Ishikawa (cell line): ENCODE measurements around the gene WNT4.

Experiments
- CEBPB ChIP-seq: IDR thresholded peaks from 2 replicates; pipeline ENCODE4 v1.6.1; 2012
- CREB1 ChIP-seq: IDR thresholded peaks from 2 replicates; pipeline ENCODE4 v1.6.1; 2012; ENCODE audit warnings: low read depth
- EGR1 ChIP-seq: IDR thresholded peaks from 2 replicates; pipeline ENCODE4 v1.6.1; 2012
- EP300 ChIP-seq: IDR thresholded peaks from 2 replicates; pipeline ENCODE4 v1.6.1; 2012; ENCODE audit warnings: borderline replicate concordance
- FOXM1 ChIP-seq: IDR thresholded peaks from 2 replicates; pipeline ENCODE4 v1.6.1; 2012; ENCODE audit warnings: low read depth, borderline replicate concordance
- MAX ChIP-seq: IDR thresholded peaks from 2 replicates; pipeline ENCODE4 v1.6.1; 2012
- NFIC ChIP-seq: IDR thresholded peaks from 2 replicates; pipeline ENCODE4 v1.6.1; 2012
- RAD21 ChIP-seq: IDR thresholded peaks from 2 replicates; pipeline ENCODE4 v1.6.1; 2012; ENCODE audit warnings: low read depth
- REST ChIP-seq: IDR thresholded peaks from 2 replicates; pipeline ENCODE4 v1.6.1; 2012; ENCODE audit warnings: low read depth, mild to moderate bottlenecking
- TAF1 ChIP-seq: IDR thresholded peaks from 2 replicates; pipeline ENCODE4 v1.6.1; 2012; ENCODE audit warnings: low read depth, mild to moderate bottlenecking
- TCF12 ChIP-seq: IDR thresholded peaks from 2 replicates; pipeline ENCODE4 v1.6.1; 2012; ENCODE audit warnings: low read depth
- TEAD4 ChIP-seq: IDR thresholded peaks from 2 replicates; pipeline ENCODE4 v1.6.1; 2012
- USF1 ChIP-seq: IDR thresholded peaks from 2 replicates; pipeline ENCODE4 v1.6.1; 2012
- YY1 ChIP-seq: IDR thresholded peaks from 2 replicates; pipeline ENCODE4 v1.6.1; 2012; ENCODE audit warnings: low read depth
- ZBTB7A ChIP-seq: IDR thresholded peaks from 2 replicates; pipeline ENCODE4 v1.6.1; 2012; ENCODE audit warnings: low read depth

Gene WNT4

GRCh38 chr1:22112554-22112953 lies 30.3 kb downstream of the WNT4 start:
- TF ChIP-seq FOXM1 (no peak), EP300 (no peak), MAX (no peak), TAF1 (no peak), ZBTB7A (no peak), USF1 (no peak), TCF12 (no peak), RAD21 (no peak), TEAD4 (no peak), YY1 (no peak), CREB1 (no peak), EGR1 (no peak), CEBPB (no peak)

- no peak for TF ChIP-seq CEBPB
- no peak for TF ChIP-seq FOXM1
- no peak for TF ChIP-seq RAD21
- TF ChIP-seq USF1, result no peak
- no peak for TF ChIP-seq CREB1
- TF ChIP-seq ZBTB7A, result no peak
- no peak for TF ChIP-seq TCF12
- TF ChIP-seq YY1, result no peak
- no peak for TF ChIP-seq REST
- no peak for TF ChIP-seq MAX
- TF ChIP-seq EGR1, result no peak
- TF ChIP-seq EP300, result no peak
- TF ChIP-seq NFIC, result no peak
- TF ChIP-seq TEAD4, result no peak
- no peak for TF ChIP-seq TAF1
Measured at GRCh38 chr1:22111620-22112019, 31.3 kb downstream of the WNT4 start.

GRCh38 chr1:22111115-22111514 lies 31.8 kb downstream of the WNT4 start:
- TF ChIP-seq RAD21 (no peak), EP300 (no peak), ZBTB7A (no peak), TAF1 (no peak), CREB1 (no peak), YY1 (no peak), MAX (no peak), NFIC (no peak), CEBPB (no peak), FOXM1 (no peak), TCF12 (no peak), EGR1 (no peak)

- no peak for TF ChIP-seq CEBPB
- TF ChIP-seq MAX, result no peak
- no peak for TF ChIP-seq EGR1
- no peak for TF ChIP-seq USF1
Measured at GRCh38 chr1:22110016-22110415, 32.9 kb downstream of the WNT4 start.

- TF ChIP-seq EP300, result no peak
- TF ChIP-seq NFIC, result no peak
- TF ChIP-seq REST, result no peak
- TF ChIP-seq TCF12, result no peak
- TF ChIP-seq USF1, result no peak
- TF ChIP-seq ZBTB7A, result no peak
- no peak for TF ChIP-seq TEAD4
- TF ChIP-seq RAD21, result no peak
- no peak for TF ChIP-seq CEBPB
- no peak for TF ChIP-seq FOXM1
- no peak for TF ChIP-seq TAF1
- TF ChIP-seq EGR1, result no peak
- TF ChIP-seq CREB1, result no peak
- no peak for TF ChIP-seq YY1
Measured at GRCh38 chr1:22108339-22109105, 34.4 kb downstream of the WNT4 start.
